SK-N-SH treated with all-trans-retinoic acid at 6 μM for 48 hours (cell line): ENCODE data around the gene GC.

Experiments used
- ATAC-seq: fragments of 200-7000 bp; cut with Tn5 transposase; 3 replicates; pipeline ENCODE4 v1.9.1; 2020; ENCODE audit warnings: mild to moderate bottlenecking, moderate library complexity
- ARNTL ChIP-seq: fragments of 450-650 bp; formaldehyde crosslinking; IDR thresholded peaks from 2 replicates; pipeline ENCODE4 v1.5.0; 2020; ENCODE audit warnings: low read depth, mild to moderate bottlenecking, moderate library complexity, borderline replicate concordance
- BACH2 ChIP-seq: fragments of 250-450 bp; sonication (Bioruptor Pico); IDR thresholded peaks from 2 replicates; pipeline ENCODE4 v1.9.0; 2021; ENCODE audit warnings: mild to moderate bottlenecking, borderline replicate concordance
- CSDC2 ChIP-seq: fragments of 250-450 bp; sonication (Bioruptor Pico); IDR thresholded peaks from 2 replicates; pipeline ENCODE4 v1.5.0; 2020; ENCODE audit warnings: mild to moderate bottlenecking, moderate library complexity
- ESRRG ChIP-seq: fragments of 250-450 bp; sonication (Bioruptor Pico); IDR thresholded peaks from 2 replicates; pipeline ENCODE4 v1.6.1; 2021; ENCODE audit warnings: mild to moderate bottlenecking
- GLIS3 ChIP-seq: fragments of 250-450 bp; sonication (Bioruptor Pico); IDR thresholded peaks from 2 replicates; pipeline ENCODE4 v1.5.0; 2020; ENCODE audit warnings: mild to moderate bottlenecking, moderate library complexity
- ISL1 ChIP-seq: fragments of 250-450 bp; sonication (Bioruptor Pico); IDR thresholded peaks from 2 replicates; pipeline ENCODE4 v2.1.2; 2022; ENCODE audit warnings: mild to moderate bottlenecking, moderate library complexity
- OSR1 ChIP-seq: fragments of 250-450 bp; sonication (Bioruptor Pico); IDR thresholded peaks from 2 replicates; pipeline ENCODE4 v1.8.0; 2022; ENCODE audit warnings: moderate library complexity, mild to moderate bottlenecking, inconsistent platforms
- PATZ1 ChIP-seq: fragments of 250-450 bp; sonication (Bioruptor Pico); IDR thresholded peaks from 2 replicates; pipeline ENCODE4 v1.8.0; 2020; ENCODE audit warnings: mild to moderate bottlenecking, moderate library complexity, borderline replicate concordance
- POU6F1 ChIP-seq: fragments of 250-450 bp; sonication (Bioruptor Pico); IDR thresholded peaks from 2 replicates; pipeline ENCODE4 v1.8.0; 2021; ENCODE audit warnings: low read depth, mild to moderate bottlenecking, moderate library complexity, borderline replicate concordance
- PPARA ChIP-seq: fragments of 250-450 bp; sonication (Bioruptor Pico); IDR thresholded peaks from 2 replicates; pipeline ENCODE4 v1.5.0; 2020; ENCODE audit warnings: mild to moderate bottlenecking, borderline replicate concordance
- RARB ChIP-seq: fragments of 250-450 bp; sonication (Bioruptor Pico); IDR thresholded peaks from 2 replicates; pipeline ENCODE4 v1.8.0; 2021; ENCODE audit warnings: mild to moderate bottlenecking, moderate library complexity
- SNAI2 ChIP-seq: fragments of 250-450 bp; sonication (Bioruptor Pico); IDR thresholded peaks from 2 replicates; pipeline ENCODE4 v1.5.0; 2020; ENCODE audit warnings: mild to moderate bottlenecking, moderate library complexity
- TCF4 ChIP-seq: fragments of 250-450 bp; sonication (Bioruptor Pico); IDR thresholded peaks from 2 replicates; pipeline ENCODE4 v1.8.0; 2021; ENCODE audit warnings: mild to moderate bottlenecking, moderate library complexity, borderline replicate concordance
- ZC3H10 ChIP-seq: fragments of 250-450 bp; sonication (Bioruptor Pico); IDR thresholded peaks from 2 replicates; pipeline ENCODE4 v1.5.1; 2021; ENCODE audit warnings: mild to moderate bottlenecking, moderate library complexity
- ZFP3 ChIP-seq: fragments of 250-450 bp; sonication (Bioruptor Pico); IDR thresholded peaks from 2 replicates; pipeline ENCODE4 v1.5.0; 2020; ENCODE audit warnings: mild to moderate bottlenecking, moderate library complexity
- ZFP30 ChIP-seq: fragments of 450-650 bp; formaldehyde crosslinking; IDR thresholded peaks from 2 replicates; pipeline ENCODE4 v1.5.0; 2022; ENCODE audit warnings: mild to moderate bottlenecking, moderate library complexity
- ZNF565 ChIP-seq: fragments of 450-650 bp; formaldehyde crosslinking; conservative IDR thresholded peaks from 2 replicates; pipeline ENCODE4 v1.5.0; 2020; ENCODE audit warnings: low read depth, mild to moderate bottlenecking, moderate library complexity
- ZNF8 ChIP-seq: fragments of 450-650 bp; formaldehyde crosslinking; IDR thresholded peaks from 2 replicates; pipeline ENCODE4 v1.5.0; 2020; ENCODE audit warnings: mild to moderate bottlenecking, moderate library complexity
- TF ChIP-seq, protein P1 (sequence below): fragments of 250-450 bp; sonication (Bioruptor Pico); IDR thresholded peaks from 2 replicates; pipeline ENCODE4 v1.5.1; 2021; ENCODE audit warnings: mild to moderate bottlenecking, moderate library complexity
- TF ChIP-seq, protein P2 (sequence below): fragments of 250-450 bp; sonication (Bioruptor Pico); IDR thresholded peaks from 2 replicates; pipeline ENCODE4 v1.5.0; 2020; ENCODE audit warnings: mild to moderate bottlenecking, moderate library complexity

The GC gene, protein sequence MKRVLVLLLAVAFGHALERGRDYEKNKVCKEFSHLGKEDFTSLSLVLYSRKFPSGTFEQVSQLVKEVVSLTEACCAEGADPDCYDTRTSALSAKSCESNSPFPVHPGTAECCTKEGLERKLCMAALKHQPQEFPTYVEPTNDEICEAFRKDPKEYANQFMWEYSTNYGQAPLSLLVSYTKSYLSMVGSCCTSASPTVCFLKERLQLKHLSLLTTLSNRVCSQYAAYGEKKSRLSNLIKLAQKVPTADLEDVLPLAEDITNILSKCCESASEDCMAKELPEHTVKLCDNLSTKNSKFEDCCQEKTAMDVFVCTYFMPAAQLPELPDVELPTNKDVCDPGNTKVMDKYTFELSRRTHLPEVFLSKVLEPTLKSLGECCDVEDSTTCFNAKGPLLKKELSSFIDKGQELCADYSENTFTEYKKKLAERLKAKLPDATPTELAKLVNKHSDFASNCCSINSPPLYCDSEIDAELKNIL

DNA sequence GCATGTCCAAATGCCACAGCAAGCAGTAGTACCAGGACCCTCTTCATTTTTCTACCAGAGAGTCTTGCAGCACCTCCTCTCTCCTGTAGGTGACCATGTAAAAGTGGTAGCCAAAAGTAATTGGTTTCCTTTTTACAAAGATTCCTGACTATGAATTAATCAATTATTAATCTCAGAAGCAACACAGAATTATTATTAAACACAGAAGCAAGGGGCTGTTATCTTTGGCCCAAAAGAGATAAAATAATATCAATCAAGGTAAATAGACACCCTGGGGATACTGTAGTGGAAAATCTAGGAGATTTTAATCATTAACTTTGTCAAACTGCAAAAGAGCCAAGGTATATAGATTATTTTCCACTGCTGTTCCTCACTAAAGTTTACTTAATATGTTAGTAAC is at the start of gene GC:
Gene GC (minus strand): TSS at position 108 of the 400 bp plus-strand sequence. CDS start 61 bp downstream, at position 47.
- ATAC-seq, result no peak
- no peak for TF ChIP-seq OSR1 (CRISPR knock-in tag)
- TF ChIP-seq BACH2, result no peak

DNA sequence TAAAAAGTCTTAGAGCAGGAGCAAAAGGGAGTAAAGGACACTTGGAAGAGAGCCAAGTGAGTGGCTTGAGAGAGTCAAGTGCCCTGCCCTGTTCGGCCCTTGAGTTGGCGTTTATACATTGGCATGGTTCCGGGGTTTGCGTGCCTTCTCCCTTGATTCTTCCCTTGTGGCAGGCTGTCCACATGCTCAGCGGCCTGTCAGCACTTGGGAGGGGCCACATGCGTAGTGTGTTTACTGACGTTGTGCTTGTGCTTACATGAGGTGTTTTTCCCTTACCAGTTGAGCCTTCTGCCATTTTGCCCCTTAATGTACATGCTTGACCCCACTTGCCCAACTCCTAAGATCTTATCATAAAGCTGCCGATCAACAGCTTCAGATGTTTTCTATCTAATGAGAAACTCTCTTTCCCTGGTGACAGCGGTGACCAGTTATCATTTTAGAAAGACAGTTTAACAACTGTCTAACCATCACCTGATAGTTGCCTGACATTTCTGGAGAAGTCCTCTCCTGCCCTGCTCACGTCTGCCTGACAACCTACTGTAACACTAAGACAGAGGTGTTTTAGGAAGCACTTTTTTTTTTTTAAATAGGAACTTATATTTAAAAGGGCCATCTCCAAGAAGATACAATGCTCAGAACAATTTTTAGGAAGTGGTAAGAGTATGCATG is 49.5 kb upstream of the GC start:
- no peak for TF ChIP-seq BACH2
- no peak for TF ChIP-seq ZFP3 (CRISPR knock-in tag)
- no peak for TF ChIP-seq SNAI2 (CRISPR knock-in tag)
- TF ChIP-seq TCF4 (CRISPR knock-in tag), result no peak
- TF ChIP-seq POU6F1 (CRISPR knock-in tag), result no peak
- no peak for TF ChIP-seq PPARA (CRISPR knock-in tag)
- no peak for TF ChIP-seq GLIS3 (CRISPR knock-in tag)
- TF ChIP-seq ESRRG (CRISPR knock-in tag), result no peak
- no peak for TF ChIP-seq PATZ1
- no peak for TF ChIP-seq ZNF565 (CRISPR knock-in tag)
- TF ChIP-seq, protein P1, sequence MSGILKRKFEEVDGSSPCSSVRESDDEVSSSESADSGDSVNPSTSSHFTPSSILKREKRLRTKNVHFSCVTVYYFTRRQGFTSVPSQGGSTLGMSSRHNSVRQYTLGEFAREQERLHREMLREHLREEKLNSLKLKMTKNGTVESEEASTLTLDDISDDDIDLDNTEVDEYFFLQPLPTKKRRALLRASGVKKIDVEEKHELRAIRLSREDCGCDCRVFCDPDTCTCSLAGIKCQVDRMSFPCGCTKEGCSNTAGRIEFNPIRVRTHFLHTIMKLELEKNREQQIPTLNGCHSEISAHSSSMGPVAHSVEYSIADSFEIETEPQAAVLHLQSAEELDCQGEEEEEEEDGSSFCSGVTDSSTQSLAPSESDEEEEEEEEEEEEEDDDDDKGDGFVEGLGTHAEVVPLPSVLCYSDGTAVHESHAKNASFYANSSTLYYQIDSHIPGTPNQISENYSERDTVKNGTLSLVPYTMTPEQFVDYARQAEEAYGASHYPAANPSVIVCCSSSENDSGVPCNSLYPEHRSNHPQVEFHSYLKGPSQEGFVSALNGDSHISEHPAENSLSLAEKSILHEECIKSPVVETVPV, result no peak
- no peak for TF ChIP-seq ISL1
- TF ChIP-seq ZNF8 (CRISPR knock-in tag), result no peak
- TF ChIP-seq ZC3H10 (CRISPR knock-in tag), result no peak
- no peak for TF ChIP-seq RARB (CRISPR knock-in tag)
- no peak for TF ChIP-seq ZFP30 (CRISPR knock-in tag)
- no peak for TF ChIP-seq ARNTL (CRISPR knock-in tag)
- ATAC-seq, result no peak

DNA sequence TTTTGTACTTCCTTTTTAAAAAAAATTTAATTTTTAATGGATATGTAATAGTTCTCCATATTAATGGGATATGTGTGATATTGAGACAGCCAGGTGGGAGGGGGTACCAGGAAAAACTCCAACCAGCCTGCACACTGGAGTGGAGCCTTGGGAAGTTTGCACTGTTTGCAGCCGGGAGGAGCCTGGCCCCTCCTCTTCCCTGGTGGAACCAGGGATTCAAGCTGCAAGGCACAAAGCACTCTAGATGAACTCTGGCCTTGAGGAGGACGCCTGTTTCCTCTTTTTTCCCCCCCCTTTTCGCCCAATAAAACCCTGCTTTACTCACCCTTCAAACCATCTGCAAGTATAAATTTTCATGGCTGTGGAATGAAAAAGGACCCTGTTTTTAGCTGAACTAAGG is 48.2 kb upstream of the GC start:
- no peak for ATAC-seq
- TF ChIP-seq, protein P1, result no peak
- no peak for TF ChIP-seq ZFP30 (CRISPR knock-in tag)
- TF ChIP-seq OSR1 (CRISPR knock-in tag), result no peak
- TF ChIP-seq, protein P2, sequence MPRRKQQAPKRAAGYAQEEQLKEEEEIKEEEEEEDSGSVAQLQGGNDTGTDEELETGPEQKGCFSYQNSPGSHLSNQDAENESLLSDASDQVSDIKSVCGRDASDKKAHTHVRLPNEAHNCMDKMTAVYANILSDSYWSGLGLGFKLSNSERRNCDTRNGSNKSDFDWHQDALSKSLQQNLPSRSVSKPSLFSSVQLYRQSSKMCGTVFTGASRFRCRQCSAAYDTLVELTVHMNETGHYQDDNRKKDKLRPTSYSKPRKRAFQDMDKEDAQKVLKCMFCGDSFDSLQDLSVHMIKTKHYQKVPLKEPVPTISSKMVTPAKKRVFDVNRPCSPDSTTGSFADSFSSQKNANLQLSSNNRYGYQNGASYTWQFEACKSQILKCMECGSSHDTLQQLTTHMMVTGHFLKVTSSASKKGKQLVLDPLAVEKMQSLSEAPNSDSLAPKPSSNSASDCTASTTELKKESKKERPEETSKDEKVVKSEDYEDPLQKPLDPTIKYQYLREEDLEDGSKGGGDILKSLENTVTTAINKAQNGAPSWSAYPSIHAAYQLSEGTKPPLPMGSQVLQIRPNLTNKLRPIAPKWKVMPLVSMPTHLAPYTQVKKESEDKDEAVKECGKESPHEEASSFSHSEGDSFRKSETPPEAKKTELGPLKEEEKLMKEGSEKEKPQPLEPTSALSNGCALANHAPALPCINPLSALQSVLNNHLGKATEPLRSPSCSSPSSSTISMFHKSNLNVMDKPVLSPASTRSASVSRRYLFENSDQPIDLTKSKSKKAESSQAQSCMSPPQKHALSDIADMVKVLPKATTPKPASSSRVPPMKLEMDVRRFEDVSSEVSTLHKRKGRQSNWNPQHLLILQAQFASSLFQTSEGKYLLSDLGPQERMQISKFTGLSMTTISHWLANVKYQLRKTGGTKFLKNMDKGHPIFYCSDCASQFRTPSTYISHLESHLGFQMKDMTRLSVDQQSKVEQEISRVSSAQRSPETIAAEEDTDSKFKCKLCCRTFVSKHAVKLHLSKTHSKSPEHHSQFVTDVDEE, result no peak
- TF ChIP-seq CSDC2 (CRISPR knock-in tag), result no peak
